ENCODE results near the gene PPIL3. TPM values are rescaled to one million over a fixed set of nuclear protein-coding genes. Genes with fewer than 3 reads are reported as not detected.

PPIL3 gene
- polyA plus RNA-seq, 3 donors, result 7.0 to 25.3 (median 18.3) TPM

DNA sequence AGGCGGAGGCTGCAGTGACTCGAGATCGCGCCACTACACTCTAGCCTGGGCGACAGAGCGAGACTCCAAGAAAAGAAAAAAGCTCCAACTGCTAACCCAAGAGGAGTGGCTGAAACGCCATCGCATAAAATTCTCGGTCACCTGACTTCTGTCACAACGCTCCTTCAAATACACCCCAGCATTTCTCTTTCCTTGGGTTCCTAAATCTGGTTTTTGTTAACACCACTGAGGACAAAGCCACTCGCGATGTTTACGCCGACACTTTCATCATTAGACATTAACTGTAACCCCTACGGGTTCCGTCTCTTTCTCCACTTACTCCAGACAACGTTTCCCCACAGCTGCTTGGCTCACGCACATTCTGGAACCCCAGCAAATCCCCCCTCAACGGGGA, 25.1 kb downstream of the PPIL3 start:
- peak overlapping the region; percentile 99 for H3K27ac ChIP-seq (ENCODE audit: low read depth, low read length)
- WGBS, 3 donors, result 0 to 1% (median 1%) methylated on average over 19 of the region's 19 CpGs

DNA sequence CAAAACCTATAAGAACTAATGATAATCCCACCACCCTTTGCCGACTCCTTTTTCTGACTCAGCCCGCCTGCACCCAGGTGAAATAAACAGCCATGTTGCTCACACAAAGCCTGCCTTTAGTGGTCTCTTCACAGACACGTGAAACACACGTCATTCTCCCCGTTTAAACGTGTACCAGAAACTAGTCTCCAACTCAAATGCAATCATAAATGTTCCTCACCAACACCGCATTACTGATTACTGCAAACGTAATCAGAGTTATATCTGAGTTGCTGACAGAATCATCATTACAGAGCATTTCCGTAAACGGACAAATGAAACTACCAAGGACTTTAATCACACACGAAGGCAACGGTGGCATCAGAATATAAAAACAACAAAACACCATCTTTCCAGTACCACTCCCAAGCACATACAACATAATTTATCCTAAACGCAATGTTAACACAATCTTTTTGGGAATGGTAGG, 26.3 kb downstream of the PPIL3 start:
- WGBS, 3 donors, result 0% methylated on average over 13 of the region's 13 CpGs

DNA sequence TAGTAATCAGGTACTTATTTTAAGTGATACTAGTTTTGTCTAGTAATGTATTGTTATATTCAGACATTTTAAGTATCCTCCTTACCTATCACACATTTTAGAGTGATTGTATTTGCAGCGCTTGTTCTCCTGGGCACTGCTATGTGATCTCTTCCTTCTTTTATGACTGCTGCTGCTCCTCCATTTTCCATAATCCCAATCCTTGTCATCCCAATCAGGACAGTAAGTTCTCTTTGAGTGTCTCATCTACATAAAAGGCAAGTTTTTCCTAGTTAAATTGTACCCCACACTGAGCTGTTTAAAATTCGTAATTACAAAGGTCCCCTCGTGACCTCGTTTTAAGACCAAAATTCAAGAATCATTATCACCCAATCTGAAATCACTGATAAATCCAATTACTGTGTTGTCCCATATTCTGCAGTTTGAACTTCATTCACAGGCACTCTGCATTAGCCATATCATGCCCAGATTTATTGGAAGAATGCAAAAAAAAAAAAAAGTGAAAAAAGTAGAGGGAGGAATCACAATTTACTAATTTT, 27.2 kb downstream of the PPIL3 start:
- 3 to 7% (median 5%) methylated on average over 4 of the region's 4 CpGs for WGBS, 3 donors
- no peak overlapping the region for H3K27ac ChIP-seq (ENCODE audit: low read depth, low read length)

More for the DNA sequence above, 26.3 kb downstream of the PPIL3 start:
- H3K27ac ChIP-seq (ENCODE audit: low read depth, low read length), result no peak overlapping the region

DNA sequence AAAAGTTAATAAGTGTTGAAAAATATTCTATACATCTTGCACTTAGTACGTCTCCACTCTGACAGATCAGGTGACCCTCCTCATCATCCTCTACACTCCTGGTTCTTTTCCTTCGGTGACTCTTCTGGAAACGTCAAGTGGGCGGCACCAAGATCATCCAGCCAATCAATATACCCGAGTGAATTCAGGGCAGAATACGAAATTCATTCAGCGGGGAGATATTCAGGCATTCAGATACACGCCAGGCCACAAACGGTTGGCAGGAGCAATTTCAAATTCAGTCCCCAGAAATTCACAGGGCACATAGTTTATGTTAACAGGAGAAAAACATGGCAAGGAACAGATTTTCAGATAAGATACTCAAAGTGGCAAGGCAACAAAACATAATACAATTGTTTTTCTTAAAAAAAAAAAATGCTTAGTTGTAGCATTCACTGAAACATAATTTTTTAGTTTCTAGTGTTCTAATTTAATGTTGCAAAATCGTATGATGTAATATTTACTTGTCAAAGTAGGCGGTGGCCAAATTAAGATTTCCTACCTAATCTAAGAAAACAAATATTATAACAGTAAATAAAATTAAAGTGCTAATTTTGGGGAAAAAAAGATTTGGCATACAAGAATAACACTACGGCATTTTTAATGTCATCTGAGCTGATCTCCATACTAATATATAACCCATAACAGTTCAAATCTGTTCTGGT, 28.6 kb downstream of the PPIL3 start:
- 10 to 29% (median 29%) methylated on average over 12 of the region's 12 CpGs for WGBS, 3 donors
- H3K27ac ChIP-seq (ENCODE audit: low read depth, low read length), result no peak overlapping the region

DNA sequence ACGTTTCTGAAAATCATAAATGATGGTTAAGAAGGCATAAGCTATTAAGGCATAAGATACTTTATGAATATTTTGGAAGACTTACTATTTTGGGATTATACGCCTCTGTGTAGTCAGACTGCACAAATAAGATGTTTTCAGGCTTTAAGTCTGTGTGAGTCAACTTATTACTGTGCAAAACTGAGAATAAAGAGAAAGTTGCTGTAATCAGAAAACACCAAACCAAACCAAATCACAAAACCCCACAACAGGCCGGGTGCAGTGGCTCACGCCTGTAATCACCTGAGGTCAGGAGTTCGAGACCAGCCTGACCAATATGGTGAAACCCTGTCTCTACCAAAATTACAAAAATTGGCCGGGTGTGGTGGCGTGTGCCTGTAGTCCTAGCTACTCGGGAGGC, 32.1 kb downstream of the PPIL3 start:
- WGBS, 3 donors, result 85 to 88% (median 85%) methylated on average over 8 of the region's 8 CpGs
- no peak overlapping the region for H3K27ac ChIP-seq (ENCODE audit: low read depth, low read length)

DNA sequence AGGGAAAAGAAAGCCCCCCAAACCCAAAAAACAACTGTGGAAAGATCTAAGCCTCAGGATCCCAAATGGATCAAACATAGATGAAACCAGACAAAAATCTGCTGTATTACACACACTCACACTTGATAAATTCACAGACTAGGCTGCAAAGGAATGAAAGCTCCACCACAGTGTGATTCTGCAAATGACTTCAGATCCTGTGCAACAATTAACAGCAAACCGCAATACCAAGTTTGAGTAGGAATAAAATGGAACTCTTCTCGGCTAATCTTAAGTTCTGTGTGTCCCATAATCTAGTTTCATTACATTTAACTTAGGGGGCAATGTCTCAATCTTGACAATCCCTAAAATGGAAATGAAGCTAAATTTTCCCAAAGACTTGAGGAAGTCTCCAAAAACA, 36.3 kb downstream of the PPIL3 start:
- 93 to 99% (median 95%) methylated on average over 2 of the region's 2 CpGs for WGBS, 3 donors
- H3K27ac ChIP-seq (ENCODE audit: low read depth, low read length), result no peak overlapping the region

DNA sequence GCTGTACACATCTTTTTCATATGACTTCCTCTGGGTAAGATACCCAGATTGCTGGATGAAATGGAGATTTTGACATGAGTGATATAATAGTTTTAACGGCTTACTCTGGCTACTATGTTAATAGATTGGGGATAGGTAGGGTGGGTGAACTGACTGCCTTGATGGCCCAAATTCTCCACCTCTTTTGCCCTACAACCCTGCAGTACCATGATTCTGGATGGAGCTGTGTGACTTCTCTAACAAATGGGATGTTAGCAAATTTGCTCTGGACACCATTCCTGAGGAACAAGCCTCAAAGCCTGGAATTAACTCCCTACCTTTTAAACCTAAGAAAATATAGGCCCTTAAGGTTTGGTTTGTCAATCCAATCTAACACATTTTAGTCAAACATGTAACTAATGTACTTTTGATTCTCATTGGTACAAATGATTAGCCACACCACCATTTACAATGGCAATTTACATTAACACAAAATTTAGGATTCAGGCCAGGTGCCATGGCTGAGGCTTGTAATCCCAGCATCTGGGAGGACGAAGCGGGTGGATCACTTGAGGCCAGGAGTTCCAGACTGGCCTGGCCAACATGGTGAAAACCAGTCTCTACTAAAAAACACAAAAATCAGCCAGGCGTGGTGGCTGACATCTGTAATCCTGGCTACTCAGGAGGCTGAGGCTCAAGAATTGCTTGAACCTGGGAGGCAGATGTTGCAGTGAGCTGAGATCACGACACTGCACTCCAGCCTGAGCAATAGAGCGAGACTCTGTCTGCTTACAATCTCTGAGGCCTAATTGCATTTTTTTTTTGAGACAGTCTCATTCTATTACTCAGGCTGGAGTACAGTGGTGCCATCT, 37.3 kb downstream of the PPIL3 start:
- WGBS, 3 donors, result 95 to 98% (median 98%) methylated on average over 6 of the region's 6 CpGs

DNA sequence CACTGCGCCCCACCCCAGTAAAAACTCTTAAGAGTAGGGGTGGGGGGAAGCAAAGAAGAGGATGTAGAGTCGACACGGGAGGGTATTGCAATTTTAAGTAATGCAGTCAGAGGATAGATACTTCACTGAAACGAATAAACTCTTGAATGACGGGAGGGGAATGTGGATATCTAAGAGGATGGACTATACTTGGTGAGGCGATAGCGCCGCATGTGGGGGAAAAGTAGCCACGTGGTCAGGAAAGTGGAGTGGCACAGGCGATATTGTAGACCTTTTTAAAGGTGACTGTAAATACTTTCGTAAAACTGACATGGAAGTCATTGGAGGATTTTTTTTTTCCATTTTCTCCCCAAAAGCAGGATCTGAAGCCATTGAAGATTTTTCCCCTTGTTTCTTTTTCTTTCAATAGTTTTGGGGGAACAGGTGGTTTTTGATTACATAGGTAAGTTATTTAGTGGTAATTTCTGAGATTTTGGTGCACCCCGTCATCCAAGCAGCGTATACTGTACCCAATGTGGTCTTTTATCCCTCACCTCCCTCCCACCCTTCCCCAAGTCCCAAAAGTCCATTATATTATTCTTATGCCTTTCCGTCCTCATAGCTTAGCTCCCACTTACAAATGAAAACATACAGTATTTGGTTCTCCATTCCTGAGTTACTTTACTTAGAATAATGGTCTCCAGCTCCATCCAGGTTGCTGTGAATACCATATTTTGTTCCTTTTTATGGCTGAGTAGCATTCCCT, 38.2 kb downstream of the PPIL3 start:
- no peak overlapping the region for H3K27ac ChIP-seq (ENCODE audit: low read depth, low read length)

More for the DNA sequence above, 37.3 kb downstream of the PPIL3 start:
- no peak overlapping the region for H3K27ac ChIP-seq (ENCODE audit: low read depth, low read length)

DNA sequence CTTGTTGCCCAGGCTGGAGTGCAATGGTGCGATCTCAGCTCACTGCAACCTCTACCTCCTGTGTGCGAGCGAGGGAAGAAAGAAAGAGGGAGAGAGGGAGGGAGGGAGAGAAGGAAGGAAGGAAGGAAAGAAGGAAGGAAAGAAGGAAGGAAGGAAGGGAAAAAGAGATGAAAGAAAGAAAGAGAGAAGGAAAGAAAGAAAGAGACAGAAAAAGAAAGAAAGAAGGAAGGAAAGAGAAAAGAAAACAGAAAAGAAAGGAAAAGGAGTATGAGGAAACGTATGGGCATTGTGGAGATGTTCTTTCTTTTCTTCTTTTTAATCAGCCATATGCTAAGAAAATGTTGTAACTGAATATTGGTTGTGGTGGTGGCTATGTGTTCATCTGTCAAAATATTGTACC, 40.9 kb downstream of the PPIL3 start:
- 71 to 86% (median 80%) methylated on average over 4 of the region's 4 CpGs for WGBS, 3 donors
- H3K27ac ChIP-seq (ENCODE audit: low read depth, low read length), result no peak overlapping the region

More for the DNA sequence above, 38.2 kb downstream of the PPIL3 start:
- 87 to 91% (median 89%) methylated on average over 14 of the region's 14 CpGs for WGBS, 3 donors

DNA sequence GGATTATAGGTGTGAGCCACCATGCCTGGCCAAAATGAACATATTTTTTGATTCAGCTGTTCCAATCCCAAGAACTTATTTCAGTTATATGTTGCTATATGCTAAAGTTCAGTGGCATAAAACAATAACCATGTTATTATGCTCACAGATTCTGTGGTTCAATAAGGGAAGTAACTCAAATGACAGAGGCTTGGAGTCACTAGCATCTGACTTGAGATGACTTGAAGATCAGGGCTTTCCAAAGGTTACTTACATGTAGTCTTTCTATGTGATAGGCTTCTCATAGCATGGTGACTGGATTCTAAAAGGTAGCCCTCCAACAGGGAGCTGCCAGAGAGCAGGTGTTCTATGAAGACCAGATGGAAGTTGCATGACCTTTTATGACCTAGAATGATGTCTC, 41.6 kb downstream of the PPIL3 start:
- H3K27ac ChIP-seq (ENCODE audit: low read depth, low read length), result no peak overlapping the region

DNA sequence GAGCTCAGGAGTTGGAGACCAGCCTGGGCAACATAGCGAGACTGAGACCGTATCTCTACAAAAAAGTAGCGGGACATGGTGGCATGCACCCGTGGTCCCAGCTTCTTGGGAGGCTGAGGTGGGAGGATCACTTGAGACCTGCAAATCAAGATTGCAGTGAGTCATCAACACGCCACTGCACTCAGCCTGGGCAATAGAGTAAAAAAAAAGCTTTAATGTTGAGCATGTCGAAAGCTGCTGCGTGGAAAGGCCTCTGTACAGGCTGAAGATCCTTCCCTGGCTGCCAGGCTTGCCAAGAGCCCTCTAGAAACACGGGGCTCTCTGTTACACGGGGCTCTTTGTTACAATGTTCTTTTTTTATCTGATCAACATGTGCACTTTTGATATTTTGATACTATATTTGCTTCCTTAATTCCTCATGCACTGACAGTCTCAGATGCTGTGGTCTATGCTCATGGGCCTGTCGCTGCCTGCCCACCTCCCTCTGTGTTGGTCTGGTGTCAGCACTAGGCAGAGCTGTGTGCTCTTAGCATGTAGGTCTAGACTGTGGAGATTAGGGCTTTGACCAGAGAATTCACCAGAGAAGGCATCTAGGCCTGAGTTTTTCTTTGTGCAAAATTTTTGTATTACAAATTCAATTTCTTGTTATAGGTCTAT, 43.1 kb downstream of the PPIL3 start:
- 87 to 93% (median 88%) methylated on average over 10 of the region's 10 CpGs for WGBS, 3 donors
- H3K27ac ChIP-seq (ENCODE audit: low read depth, low read length), result no peak overlapping the region

DNA sequence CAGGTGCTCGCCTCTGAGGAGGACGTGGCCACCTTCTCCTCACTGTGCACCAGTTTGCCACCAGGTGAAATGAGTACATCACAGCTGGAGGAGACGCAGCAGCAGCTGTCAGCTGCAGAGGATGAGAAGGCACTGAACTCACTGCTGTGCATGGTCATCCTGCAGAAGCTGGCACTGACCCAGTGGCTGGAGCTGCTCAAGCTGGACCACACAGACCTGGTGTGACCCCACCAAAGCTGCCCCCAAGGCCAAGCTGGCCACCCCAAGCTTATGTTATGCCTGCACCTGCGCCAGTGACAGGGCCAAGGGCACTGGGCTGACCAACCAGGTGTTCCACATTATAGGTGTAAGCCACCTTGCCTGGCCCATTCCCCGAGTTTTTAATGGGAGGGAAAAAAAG, 43.7 kb downstream of the PPIL3 start:
- WGBS, 3 donors, result 85 to 94% (median 93%) methylated on average over 5 of the region's 5 CpGs
- H3K27ac ChIP-seq (ENCODE audit: low read depth, low read length), result no peak overlapping the region

DNA sequence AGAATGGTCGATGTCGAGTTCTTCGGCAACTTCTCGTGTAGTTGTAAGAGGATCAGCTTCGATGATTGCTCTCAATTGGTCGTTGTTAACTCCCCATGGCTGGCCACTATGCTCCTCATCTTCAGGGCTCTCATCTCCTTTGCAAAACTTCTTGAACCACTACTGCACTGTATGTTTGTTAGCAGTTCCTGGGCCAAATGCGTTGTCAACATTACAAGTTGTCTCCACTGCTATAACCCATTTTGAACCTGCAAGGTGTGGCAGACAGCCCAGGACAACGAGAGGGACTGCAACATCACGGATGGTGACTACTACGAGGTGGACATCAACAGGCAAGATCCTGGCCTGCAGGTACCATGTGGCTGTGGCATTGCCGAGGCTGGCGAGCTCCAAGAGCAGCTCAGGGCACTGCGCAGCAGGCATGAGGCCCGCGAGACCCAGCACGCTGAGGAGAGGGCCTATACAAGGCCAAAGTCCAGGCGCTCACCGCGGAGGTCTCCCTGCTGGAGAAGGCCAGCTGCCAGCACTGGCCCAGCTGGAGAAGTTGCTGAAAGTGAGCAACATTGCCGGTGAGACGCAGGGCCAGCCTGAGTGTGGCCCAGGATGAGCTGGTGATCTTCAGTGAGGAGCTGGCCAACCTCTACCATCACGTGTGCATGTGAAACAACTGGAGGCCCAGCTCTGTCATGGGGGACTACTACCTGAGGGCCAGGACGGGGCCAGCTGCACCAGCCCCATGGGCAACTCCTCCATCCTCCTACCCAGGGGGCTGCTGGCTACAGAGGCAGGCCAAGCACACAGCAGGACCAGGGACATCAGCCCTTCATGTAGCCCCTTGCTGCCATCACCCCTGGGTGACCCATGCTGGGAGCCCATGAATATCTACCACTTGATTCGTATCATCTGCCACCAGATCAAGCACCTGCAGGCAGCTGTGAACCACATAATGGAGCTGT, 44.6 kb downstream of the PPIL3 start:
- WGBS, 3 donors, result 88 to 93% (median 93%) methylated on average over 24 of the region's 24 CpGs

DNA sequence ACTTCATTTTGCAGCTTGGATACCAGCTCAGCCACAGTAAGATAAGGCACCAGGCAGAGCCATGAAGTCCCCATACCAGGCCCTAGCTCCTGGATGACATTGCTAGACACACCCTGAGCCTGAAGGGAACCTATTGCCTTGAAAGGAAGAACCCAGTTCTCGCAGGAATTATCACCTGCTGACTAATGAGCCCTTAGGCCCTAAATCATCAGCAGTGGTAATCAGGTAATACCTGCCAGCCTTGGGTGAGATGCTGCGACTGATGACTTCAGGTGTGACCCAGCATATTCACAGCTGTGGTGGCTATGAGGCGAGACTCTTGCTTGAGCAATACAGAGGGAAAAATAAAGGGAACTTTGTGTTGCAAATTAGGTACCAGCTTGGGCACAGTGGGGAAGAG, 49.4 kb downstream of the PPIL3 start:
- no peak overlapping the region for H3K27ac ChIP-seq (ENCODE audit: low read depth, low read length)
- WGBS, 3 donors, result 79 to 92% (median 89%) methylated on average over 3 of the region's 3 CpGs

More for the DNA sequence above, 44.6 kb downstream of the PPIL3 start:
- no peak overlapping the region for H3K27ac ChIP-seq (ENCODE audit: low read depth, low read length)

DNA sequence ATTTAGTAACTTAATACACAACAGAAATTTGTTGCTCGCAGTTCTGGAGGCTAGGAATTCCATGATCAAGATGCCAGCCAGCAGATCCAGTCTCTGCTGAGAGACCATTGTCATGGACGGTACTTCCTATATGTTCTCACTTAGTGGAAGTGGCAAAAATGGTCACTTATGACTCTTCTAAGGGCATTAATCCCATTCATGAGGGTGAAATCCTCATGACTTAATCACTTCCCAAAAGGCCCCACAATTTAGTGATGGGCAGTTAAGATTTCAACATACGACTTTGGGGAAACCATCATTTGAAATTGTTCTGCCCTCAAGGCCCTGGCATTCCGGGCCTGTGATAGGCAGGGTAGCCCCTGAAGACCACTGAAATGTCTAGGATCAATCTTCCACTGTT, 54.2 kb downstream of the PPIL3 start:
- H3K27ac ChIP-seq (ENCODE audit: low read depth, low read length), result no peak overlapping the region
- 87 to 88% (median 88%) methylated on average over 4 of the region's 4 CpGs for WGBS, 3 donors

DNA sequence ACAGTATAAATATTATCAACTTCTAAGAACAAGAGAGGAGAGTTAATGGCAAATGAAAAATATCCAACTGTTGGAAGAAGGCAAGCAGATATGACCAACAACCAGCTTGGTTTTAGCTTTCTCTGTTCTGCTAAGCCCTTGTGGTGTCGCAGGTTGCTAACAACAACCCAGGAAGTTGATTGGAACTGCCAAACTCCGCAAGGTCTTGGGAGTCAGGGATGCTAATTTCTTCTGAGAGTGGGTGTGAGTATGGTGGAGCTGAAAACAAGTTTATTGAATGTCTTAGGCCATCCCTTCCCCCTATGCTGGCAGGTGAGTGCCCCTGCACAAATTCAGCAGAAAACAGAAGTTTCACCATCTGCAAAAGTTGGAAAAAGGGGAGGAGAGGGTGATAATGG, 59.6 kb downstream of the PPIL3 start:
- WGBS, 3 donors, result 90 to 97% (median 92%) methylated on average over 2 of the region's 2 CpGs
- no peak overlapping the region for H3K27ac ChIP-seq (ENCODE audit: low read depth, low read length)

DNA sequence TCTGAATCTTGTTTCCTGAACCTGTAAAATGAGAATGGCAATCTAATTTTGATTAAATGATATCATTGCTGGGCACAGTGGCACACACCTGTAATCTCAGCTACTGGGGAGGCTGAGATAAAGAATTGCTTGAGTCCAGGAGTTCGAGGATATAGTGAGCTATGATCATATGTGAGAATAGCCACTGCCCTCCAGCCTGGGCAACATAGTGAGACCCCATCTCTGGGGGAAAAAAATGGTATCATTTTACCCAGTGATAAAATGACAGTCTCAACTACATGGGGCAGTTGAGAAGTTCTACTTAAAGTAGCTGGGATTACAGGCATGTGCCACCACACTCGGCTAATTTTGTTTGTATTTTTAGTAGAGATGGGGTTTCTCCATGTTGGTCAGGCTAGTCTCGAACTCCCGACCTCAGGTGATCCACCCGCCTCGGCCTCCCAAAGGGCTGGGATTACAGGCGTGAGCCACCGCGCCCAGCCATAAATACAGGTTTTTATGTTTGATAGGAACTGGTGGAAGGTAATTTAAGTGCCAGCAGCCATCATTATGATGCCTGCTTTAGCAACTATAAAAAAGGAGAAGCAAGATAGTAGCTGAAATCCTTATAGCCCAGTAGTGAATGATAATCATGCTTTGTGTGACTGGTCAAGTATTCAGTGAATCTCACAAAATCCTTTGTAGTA, 60.2 kb downstream of the PPIL3 start:
- no peak overlapping the region for H3K27ac ChIP-seq (ENCODE audit: low read depth, low read length)
- 94 to 97% (median 94%) methylated on average over 9 of the region's 9 CpGs for WGBS, 3 donors

All from adipose tissue (tissue), 3 donors.